HEK293T (cell line): Measurements from ENCODE around the gene CTBP1.
A peak's percentile ranks its signal among the peaks of the same experiment; 100 is the strongest.

ENCODE experiments used
- CTCF ChIA-PET: fragments of 350-600 bp; formaldehyde crosslinking; extraction: SDS; loops from one replicate; lab custom pipeline; 2021; ENCODE audit warnings: antibody characterized with exemption, inconsistent platforms; lab: Yijun Ruan, JAX
- POLR2A ChIA-PET: fragments of 350-600 bp; formaldehyde crosslinking; extraction: SDS; loops from one replicate; lab custom pipeline; 2020; ENCODE audit warnings: antibody characterized with exemption, inconsistent platforms; lab: Yijun Ruan, JAX
- DNase-seq: peaks from one replicate; pipeline ENCODE4 v3.0.0; 2012; ENCODE audit warnings: mixed read lengths; ENCODE audit errors: extremely low spot score
- ARNT ChIP-seq: fragments of 450-650 bp; IDR thresholded peaks from 2 replicates; pipeline ENCODE4 v1.6.1; 2017; ENCODE audit warnings: mild to moderate bottlenecking
- BHLHE40 ChIP-seq: fragments of 450-650 bp; IDR thresholded peaks from 2 replicates; pipeline ENCODE4 v1.6.1; 2016; ENCODE audit warnings: mild to moderate bottlenecking, moderate library complexity, borderline replicate concordance
- CTBP1 ChIP-seq: fragments of 450-650 bp; IDR thresholded peaks from 2 replicates; pipeline ENCODE4 v1.6.1; 2016; ENCODE audit warnings: borderline replicate concordance
- ELF4 ChIP-seq: fragments of 450-650 bp; IDR thresholded peaks from 2 replicates; pipeline ENCODE4 v1.6.1; 2017; ENCODE audit warnings: antibody characterized with exemption
- FOXA1 ChIP-seq: fragments of 450-650 bp; IDR thresholded peaks from 2 replicates; pipeline ENCODE4 v1.6.1; 2016; ENCODE audit warnings: mild to moderate bottlenecking
- FOXK2 ChIP-seq: fragments of 450-650 bp; IDR thresholded peaks from 2 replicates; pipeline ENCODE4 v1.6.1; 2016; ENCODE audit warnings: mild to moderate bottlenecking
- FOXM1 ChIP-seq: fragments of 450-650 bp; IDR thresholded peaks from 2 replicates; pipeline ENCODE4 v1.6.1; 2017; ENCODE audit warnings: mild to moderate bottlenecking, borderline replicate concordance
- HDGF ChIP-seq: fragments of 450-650 bp; IDR thresholded peaks from 2 replicates; pipeline ENCODE4 v1.6.1; 2017; ENCODE audit warnings: antibody characterized with exemption, borderline replicate concordance
- L3MBTL2 ChIP-seq: fragments of 450-650 bp; conservative IDR thresholded peaks from 2 replicates; pipeline ENCODE4 v1.6.1; 2016; ENCODE audit warnings: mild to moderate bottlenecking
- LEF1 ChIP-seq: fragments of 450-650 bp; IDR thresholded peaks from 2 replicates; pipeline ENCODE4 v1.6.1; 2017; ENCODE audit warnings: mild to moderate bottlenecking, borderline replicate concordance
- NFRKB ChIP-seq: fragments of 450-650 bp; IDR thresholded peaks from 2 replicates; pipeline ENCODE4 v1.6.1; 2016; ENCODE audit warnings: mild to moderate bottlenecking, moderate library complexity
- SP1 ChIP-seq: fragments of 450-650 bp; IDR thresholded peaks from 2 replicates; pipeline ENCODE4 v1.6.1; 2017
- SUZ12 ChIP-seq: fragments of 450-650 bp; IDR thresholded peaks from 2 replicates; pipeline ENCODE4 v1.6.1; 2016; ENCODE audit warnings: mild to moderate bottlenecking
- TARDBP ChIP-seq: fragments of 450-650 bp; IDR thresholded peaks from 2 replicates; pipeline ENCODE4 v1.6.1; 2016
- ZNF384 ChIP-seq: fragments of 450-650 bp; IDR thresholded peaks from 2 replicates; pipeline ENCODE4 v1.6.1; 2016
- TF ChIP-seq, protein P1 (sequence below): fragments of 450-650 bp; IDR thresholded peaks from 2 replicates; pipeline ENCODE4 v1.6.1; 2016

CTBP1 gene

DNA sequence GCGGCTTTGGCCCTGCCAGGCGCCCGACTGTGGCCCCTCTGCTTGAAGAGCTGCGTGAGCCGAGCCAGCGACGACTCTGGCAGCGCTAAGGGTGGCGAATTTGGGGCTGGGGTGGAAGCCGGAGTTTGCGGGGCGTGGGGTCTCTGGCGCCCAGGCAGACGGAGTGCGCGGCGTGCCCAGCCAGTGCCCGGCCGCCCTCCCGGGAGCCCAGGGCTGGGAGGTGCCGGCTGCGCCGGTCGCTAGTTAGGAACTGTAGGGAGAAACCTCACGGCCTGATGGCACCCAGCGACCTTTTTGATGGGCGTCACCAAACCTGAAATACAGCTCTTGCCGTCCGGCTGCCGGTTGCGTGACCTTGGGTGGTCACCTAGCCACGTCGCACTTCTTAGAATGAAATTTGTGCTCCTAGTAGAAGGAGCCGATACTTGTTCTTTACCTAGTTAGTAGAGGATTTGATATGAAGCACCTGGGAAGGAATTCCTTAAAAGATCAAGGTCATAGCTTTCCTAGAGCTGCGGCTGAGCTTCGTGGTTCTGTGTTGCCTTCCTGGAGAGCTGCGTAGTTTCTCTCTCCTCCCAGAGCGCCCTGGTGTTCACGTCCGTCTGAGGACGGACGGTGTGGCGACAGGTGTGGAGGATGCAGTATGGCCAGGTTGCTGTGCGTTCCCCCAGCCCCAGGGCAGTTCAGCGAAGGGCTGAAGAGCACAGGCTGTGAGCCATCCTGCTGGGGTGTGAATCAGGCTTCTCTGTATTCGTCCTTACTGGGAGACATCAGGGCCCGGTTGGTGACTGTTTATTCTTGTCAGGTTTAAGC is 41.4 kb upstream of the CTBP1 start:
- POLR2A ChIA-PET = interaction anchor here (0.8 to 3.1 kb wide), 3 partner anchors 10 to 56 kb away, joined by 3 to 13 read pairs (median 4); partner anchors contain the start of gene UVSSA
- DNase-seq = peak; percentile 43
- CTCF ChIA-PET = no interaction called here
- TF ChIP-seq FOXA1 (no peak), LEF1 (no peak), FOXM1 (no peak), ARNT (no peak), NFRKB (no peak), ZNF384 (no peak), L3MBTL2 (no peak), FOXK2 (no peak), CTBP1 (no peak), SUZ12 (no peak), TARDBP (no peak), SP1 (no peak), ELF4 (no peak), HDGF (no peak)
- TF ChIP-seq, protein P1, sequence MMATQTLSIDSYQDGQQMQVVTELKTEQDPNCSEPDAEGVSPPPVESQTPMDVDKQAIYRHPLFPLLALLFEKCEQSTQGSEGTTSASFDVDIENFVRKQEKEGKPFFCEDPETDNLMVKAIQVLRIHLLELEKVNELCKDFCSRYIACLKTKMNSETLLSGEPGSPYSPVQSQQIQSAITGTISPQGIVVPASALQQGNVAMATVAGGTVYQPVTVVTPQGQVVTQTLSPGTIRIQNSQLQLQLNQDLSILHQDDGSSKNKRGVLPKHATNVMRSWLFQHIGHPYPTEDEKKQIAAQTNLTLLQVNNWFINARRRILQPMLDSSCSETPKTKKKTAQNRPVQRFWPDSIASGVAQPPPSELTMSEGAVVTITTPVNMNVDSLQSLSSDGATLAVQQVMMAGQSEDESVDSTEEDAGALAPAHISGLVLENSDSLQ = no peak

DNA sequence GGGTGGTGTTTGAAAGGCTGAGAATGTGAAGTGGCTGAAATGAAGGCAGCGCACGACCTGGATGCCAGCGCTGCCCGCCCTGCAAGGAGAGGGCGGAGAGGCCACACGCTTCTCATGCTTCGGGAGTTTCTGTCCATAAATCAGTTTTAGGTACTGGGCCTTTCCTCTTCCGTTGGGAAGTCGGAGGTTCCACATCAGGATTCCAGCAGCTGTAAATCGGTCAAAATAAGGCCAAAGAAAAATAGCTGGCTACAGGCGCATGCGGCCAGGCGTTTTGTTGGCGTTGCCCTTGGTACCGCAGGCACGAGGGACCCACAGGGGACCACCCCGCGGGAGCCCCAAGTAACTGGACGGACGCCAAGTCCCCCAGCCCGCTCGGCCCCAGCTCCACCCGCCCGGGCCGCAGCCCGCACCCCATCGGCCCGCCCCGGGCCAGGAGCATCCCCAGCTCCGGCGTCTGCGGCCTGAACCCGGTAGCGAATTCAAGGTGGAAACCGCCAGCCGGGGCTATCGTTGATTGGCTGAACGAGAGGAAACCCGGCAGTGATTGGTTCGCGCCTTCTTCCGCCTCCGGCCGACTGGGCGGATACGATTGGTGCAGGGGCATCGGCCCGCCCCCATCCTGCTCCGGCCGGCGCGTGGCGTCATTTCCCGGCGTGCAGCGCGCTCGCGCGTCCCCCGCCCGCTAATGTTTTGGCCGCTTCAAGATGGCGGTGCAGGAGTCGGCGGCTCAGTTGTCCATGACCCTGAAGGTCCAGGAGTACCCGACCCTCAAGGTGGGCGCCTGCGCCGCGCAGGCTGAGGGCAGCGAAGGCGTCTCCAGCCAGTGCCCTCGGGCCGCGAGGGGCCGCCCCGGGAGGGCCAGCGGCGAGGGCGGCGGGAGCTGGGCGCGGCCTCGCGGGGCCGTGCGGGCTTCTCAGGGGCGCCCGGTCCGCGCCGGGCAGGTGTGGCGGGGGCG is 40.6 kb upstream of the CTBP1 start, which contains the start of gene MAEA:
Gene MAEA (plus strand): TSS at position 685 of the 958 bp plus-strand sequence. CDS start 23 bp downstream, at position 708.
- peak; percentile 100 for DNase-seq
- TF ChIP-seq NFRKB (no peak), ELF4 (peak; percentile 83), TARDBP (no peak), L3MBTL2 (peak; percentile 91), SUZ12 (no peak), FOXM1 (no peak), CTBP1 (no peak), FOXA1 (no peak), FOXK2 (no peak), ZNF384 (no peak), HDGF (no peak), LEF1 (no peak), ARNT (no peak), SP1 (no peak), BHLHE40 (no peak)
- TF ChIP-seq, protein P1 = no peak
- ChIA-PET POLR2A (interaction anchor here (0.8 to 3.1 kb wide), 9 partner anchors 10 to 57 kb away, joined by 3 to 13 read pairs (median 4); partner anchors contain the start of genes CTBP1 and UVSSA), CTCF (no interaction called here)

DNA sequence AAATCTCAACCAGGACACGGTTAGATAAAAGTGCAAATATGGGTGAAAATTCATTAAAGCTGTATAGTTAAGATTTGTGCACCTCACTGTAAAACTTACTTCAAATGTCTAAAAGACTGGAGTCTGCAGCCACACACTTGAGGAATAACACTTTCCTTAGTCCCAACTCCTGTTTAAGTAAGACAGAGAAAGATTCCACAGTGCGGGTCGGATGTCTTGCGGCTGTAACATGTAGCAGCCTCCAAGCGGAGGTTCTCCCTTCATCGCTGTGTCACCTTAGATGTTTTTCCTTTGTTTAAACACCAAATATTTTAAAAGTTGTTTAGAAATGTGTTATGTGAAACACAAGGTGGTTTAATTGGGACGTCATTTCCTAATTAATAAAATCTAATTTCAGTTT is 39.9 kb upstream of the CTBP1 start:
- CTCF ChIA-PET = no interaction called here

DNA sequence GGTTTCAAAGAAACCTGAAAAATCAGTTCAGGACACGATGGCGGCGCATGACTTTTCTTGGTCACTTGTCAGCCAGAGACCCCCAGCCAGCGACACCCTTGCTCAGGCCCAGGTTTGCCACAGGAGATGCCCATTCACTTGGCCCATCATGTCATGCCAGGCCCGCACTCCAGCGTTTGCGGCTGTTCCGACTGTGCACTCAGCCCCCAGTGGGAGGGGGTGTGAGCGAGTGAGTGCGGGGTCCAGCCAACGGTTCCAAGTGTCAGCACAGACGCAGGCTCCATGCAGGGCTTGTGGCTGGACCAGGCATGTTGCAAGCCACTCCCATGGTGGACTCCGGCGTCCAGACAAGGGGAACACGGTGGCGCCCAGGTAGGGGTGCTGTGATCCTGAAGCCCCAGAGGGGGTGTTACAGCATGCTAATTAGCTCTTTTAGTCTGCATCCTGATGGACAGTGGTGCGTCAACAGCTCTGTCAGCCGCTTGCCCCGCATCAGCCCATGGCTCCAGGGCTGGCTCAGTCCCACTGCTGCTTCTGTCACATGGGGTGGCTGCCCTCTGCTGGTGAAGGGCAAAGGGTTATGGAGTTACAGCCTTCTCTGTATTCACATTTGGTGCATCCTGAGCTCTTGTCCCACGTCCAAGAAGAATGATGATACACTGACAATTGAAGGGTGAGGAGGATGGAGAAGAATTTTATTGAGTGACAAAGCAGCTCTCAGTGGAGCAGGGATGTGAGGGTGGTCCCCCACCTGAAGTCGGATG is 37.0 kb upstream of the CTBP1 start:
- ChIA-PET POLR2A (interaction anchor here (1.2 to 1.3 kb wide), 2 partner anchors 36 to 61 kb away, joined by 4 to 5 read pairs; partner anchors contain the start of gene UVSSA), CTCF (no interaction called here)
- DNase-seq = no peak
- TF ChIP-seq NFRKB (no peak), L3MBTL2 (no peak), TARDBP (no peak), ZNF384 (no peak), FOXA1 (no peak), ELF4 (no peak), SUZ12 (no peak), FOXK2 (no peak), ARNT (no peak), LEF1 (no peak), CTBP1 (no peak), FOXM1 (no peak)
- TF ChIP-seq, protein P1 = no peak

More for the DNA sequence above, 39.9 kb upstream of the CTBP1 start:
- POLR2A ChIA-PET = interaction anchor here (0.9 to 3.1 kb wide), 6 partner anchors 20 to 57 kb away, joined by 3 to 13 read pairs (median 5); partner anchors contain the start of gene UVSSA
- no peak for TF ChIP-seq FOXA1
- TF ChIP-seq TARDBP = no peak
- no peak for TF ChIP-seq ELF4
- TF ChIP-seq FOXK2 = no peak
- no peak for TF ChIP-seq SP1
- no peak for DNase-seq
